Ishikawa (cell line): ENCODE measurements around the gene TSPEAR.

Experiments used
- CEBPB ChIP-seq: IDR thresholded peaks from 2 replicates; pipeline ENCODE4 v1.6.1; 2012
- CREB1 ChIP-seq: IDR thresholded peaks from 2 replicates; pipeline ENCODE4 v1.6.1; 2012; ENCODE audit warnings: low read depth
- EGR1 ChIP-seq: IDR thresholded peaks from 2 replicates; pipeline ENCODE4 v1.6.1; 2012
- EP300 ChIP-seq: IDR thresholded peaks from 2 replicates; pipeline ENCODE4 v1.6.1; 2012; ENCODE audit warnings: borderline replicate concordance
- FOXM1 ChIP-seq: IDR thresholded peaks from 2 replicates; pipeline ENCODE4 v1.6.1; 2012; ENCODE audit warnings: low read depth, borderline replicate concordance
- MAX ChIP-seq: IDR thresholded peaks from 2 replicates; pipeline ENCODE4 v1.6.1; 2012
- NFIC ChIP-seq: IDR thresholded peaks from 2 replicates; pipeline ENCODE4 v1.6.1; 2012
- RAD21 ChIP-seq: IDR thresholded peaks from 2 replicates; pipeline ENCODE4 v1.6.1; 2012; ENCODE audit warnings: low read depth
- REST ChIP-seq: IDR thresholded peaks from 2 replicates; pipeline ENCODE4 v1.6.1; 2012; ENCODE audit warnings: low read depth, mild to moderate bottlenecking
- TAF1 ChIP-seq: IDR thresholded peaks from 2 replicates; pipeline ENCODE4 v1.6.1; 2012; ENCODE audit warnings: low read depth, mild to moderate bottlenecking
- TCF12 ChIP-seq: IDR thresholded peaks from 2 replicates; pipeline ENCODE4 v1.6.1; 2012; ENCODE audit warnings: low read depth
- TEAD4 ChIP-seq: IDR thresholded peaks from 2 replicates; pipeline ENCODE4 v1.6.1; 2012
- USF1 ChIP-seq: IDR thresholded peaks from 2 replicates; pipeline ENCODE4 v1.6.1; 2012
- YY1 ChIP-seq: IDR thresholded peaks from 2 replicates; pipeline ENCODE4 v1.6.1; 2012; ENCODE audit warnings: low read depth
- ZBTB7A ChIP-seq: IDR thresholded peaks from 2 replicates; pipeline ENCODE4 v1.6.1; 2012; ENCODE audit warnings: low read depth

TSPEAR gene

GRCh38 chr21:44752671-44753235 lies 41.4 kb upstream of the TSPEAR start:
- TF ChIP-seq USF1 (no peak), TEAD4 (no peak), TCF12 (no peak), CEBPB (no peak), ZBTB7A (no peak), RAD21 (no peak), EGR1 (no peak), FOXM1 (no peak), YY1 (no peak), MAX (no peak), CREB1 (no peak), REST (no peak), NFIC (no peak), EP300 (no peak), TAF1 (no peak)

GRCh38 chr21:44751799-44752636 lies 40.6 kb upstream of the TSPEAR start:
- no peak for TF ChIP-seq NFIC
- TF ChIP-seq REST, result no peak
- no peak for TF ChIP-seq CREB1
- no peak for TF ChIP-seq USF1
- TF ChIP-seq TAF1, result no peak
- no peak for TF ChIP-seq RAD21
- TF ChIP-seq FOXM1, result no peak
- no peak for TF ChIP-seq TEAD4
- no peak for TF ChIP-seq YY1
- no peak for TF ChIP-seq MAX
- no peak for TF ChIP-seq EP300
- no peak for TF ChIP-seq CEBPB
- TF ChIP-seq EGR1, result no peak
- TF ChIP-seq TCF12, result no peak

GRCh38 chr21:44751186-44751798 lies 39.9 kb upstream of the TSPEAR start:
- TF ChIP-seq YY1 (no peak), ZBTB7A (no peak), FOXM1 (no peak), USF1 (no peak), EGR1 (no peak), CEBPB (no peak), EP300 (no peak), TAF1 (no peak), MAX (no peak), RAD21 (no peak), CREB1 (no peak)

- TF ChIP-seq TCF12 (no peak), EP300 (no peak), RAD21 (no peak), CREB1 (no peak), FOXM1 (no peak), MAX (no peak), USF1 (no peak), TAF1 (no peak), CEBPB (no peak), YY1 (no peak), EGR1 (no peak), REST (no peak), NFIC (no peak), TEAD4 (no peak), ZBTB7A (no peak)
These were observed 39.3 kb upstream of the TSPEAR start for GRCh38 chr21:44750675-44751025.
